Lung (tissue), 12 donors: ENCODE measurements around the gene CXXC5. TPM values are rescaled to one million over a fixed set of nuclear protein-coding genes. Genes with fewer than 3 reads are reported as not detected.
"Not testable (repeated sequence)": the region's sequence is repeated elsewhere in the genome, so short reads cannot be mapped to it uniquely, and the experiment has no call there.

Experiments
- ATAC-seq: fragments of 200-7000 bp; cut with Tn5 transposase; one replicate; pipeline ENCODE4 v1.9.1; 2020; ENCODE audit warnings: moderate number of reproducible peaks; ENCODE audit not compliant: insufficient read depth, low FRiP score
- DNase-seq, 3 donors: peaks; one replicate each; pipeline ENCODE4 v3.0.0-alpha.2; 2013 to 2017
- H3K27ac ChIP-seq, 2 donors: one replicate each; pipeline ENCODE4 v1.5.1; 2013; ENCODE audit warnings: mild to moderate bottlenecking in 2 of 2, moderate library complexity in 2 of 2, control low read depth in 1 of 2, inconsistent platforms in 1 of 2, low read depth in 1 of 2, low read length in 1 of 2
- H3K27me3 ChIP-seq, 3 donors: one replicate each; pipeline ENCODE4 v1.5.1; 2013; ENCODE audit warnings: low read length in 2 of 3; ENCODE audit not compliant: control insufficient read depth in 3 of 3, insufficient read depth in 3 of 3
- H3K36me3 ChIP-seq, 4 donors: one replicate each; pipeline ENCODE4 v1.5.1; 2013; ENCODE audit warnings: low read length in 4 of 4, mild to moderate bottlenecking in 1 of 4, moderate library complexity in 1 of 4; ENCODE audit not compliant: control insufficient read depth in 4 of 4, insufficient read depth in 4 of 4
- H3K4me1 ChIP-seq, 5 donors: one replicate each; pipeline ENCODE4 v1.5.1; 2013; ENCODE audit warnings: low read length in 5 of 5, mild to moderate bottlenecking in 2 of 5, moderate library complexity in 1 of 5; ENCODE audit not compliant: control insufficient read depth in 5 of 5, insufficient read depth in 5 of 5
- H3K4me3 ChIP-seq: one replicate; pipeline ENCODE4 v1.5.1; 2013; ENCODE audit warnings: mild to moderate bottlenecking, control low read depth, moderate library complexity
- H3K9ac ChIP-seq, 2 donors: one replicate each; pipeline ENCODE4 v1.5.1; 2013; ENCODE audit warnings: low read length in 2 of 2, control low read depth in 1 of 2; ENCODE audit not compliant: insufficient read depth in 1 of 2
- H3K9me3 ChIP-seq, 4 donors: one replicate each; pipeline ENCODE4 v1.5.1; 2013; ENCODE audit warnings: low read length in 3 of 4, mild to moderate bottlenecking in 1 of 4, moderate library complexity in 1 of 4; ENCODE audit not compliant: control insufficient read depth in 4 of 4, insufficient read depth in 3 of 4
- WGBS, 2 donors: extraction: QIAGEN DNeasy Blood & Tissue Kit; methylation state at CpG; one replicate each; pipeline ENCODE4 v1.1.7; 2013; 5-methylcytosine and 5-hydroxymethylcytosine counted together
- polyA plus RNA-seq, 2 donors: library from polyadenylated mRNA; stranded (reverse); fragments of 200-250 nt; gene quantifications; one replicate each; pipeline ENCODE4 v1.2.1, GENCODE V29; 2013
- total RNA-seq, 2 donors: library from RNA; depleted of rRNA in 1 of 2; stranded (reverse); fragments of >200 nt in 1 of 2; gene quantifications; one replicate each; pipeline ENCODE4 v1.2.1, GENCODE V29; 2014 to 2021
- TF ChIP-seq, protein P1 (sequence below): IDR thresholded peaks from 2 replicates; pipeline ENCODE4 v1.5.1; 2012; ENCODE audit warnings: mild to moderate bottlenecking; ENCODE audit errors: control extremely low read depth, extremely low read depth
- donor health status: control.
- donor health status: control.
- donor health status: Bipolar disorder and iron deficiency.
- donor health status: healthy.
- donor health status: DM: yes; HTN: yes; CAD: no.

Gene CXXC5
- total and polyA plus RNA-seq, 4 donors = 20.7 to 39.8 (median 25.0) TPM

DNA sequence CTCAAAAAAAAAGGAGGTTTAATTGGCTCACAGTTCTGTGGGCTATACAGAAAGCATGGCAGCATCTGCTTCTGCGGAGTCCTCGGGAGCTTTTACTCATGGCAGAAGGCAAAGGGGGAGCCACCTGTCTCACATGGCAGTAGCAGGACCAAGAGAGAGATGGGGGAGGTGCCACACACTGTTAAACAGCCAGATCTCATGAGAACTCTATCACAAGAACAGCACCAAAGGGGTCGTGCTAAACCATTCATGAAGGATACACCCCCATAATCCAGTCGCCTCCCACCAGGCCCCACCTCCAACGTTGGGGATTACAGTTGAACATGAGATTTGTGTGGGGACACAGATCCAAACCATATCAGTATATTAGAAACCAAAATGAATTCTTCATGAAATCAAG lies 28.3 kb upstream of the CXXC5 start:
- ATAC-seq (no peak), DNase-seq (no peak)
- Histone ChIP-seq H3K4me1 (no peaks in the 10 kb centered on the region), H3K9ac (no peak overlapping the region), H3K27me3 (no peaks in the 10 kb centered on the region), H3K4me3 (no peak overlapping the region), H3K9me3 (peaks cover 0 to 2% (median 0%) of the 10 kb centered on the region in 4 donors), H3K36me3 (peaks cover 10 to 23% (median 17%) of the 10 kb centered on the region in 4 donors), H3K27ac (no peak overlapping the region)
- 85 to 87% methylated on average over 5 of the region's 5 CpGs for WGBS, 2 donors
- TF ChIP-seq, protein P1, sequence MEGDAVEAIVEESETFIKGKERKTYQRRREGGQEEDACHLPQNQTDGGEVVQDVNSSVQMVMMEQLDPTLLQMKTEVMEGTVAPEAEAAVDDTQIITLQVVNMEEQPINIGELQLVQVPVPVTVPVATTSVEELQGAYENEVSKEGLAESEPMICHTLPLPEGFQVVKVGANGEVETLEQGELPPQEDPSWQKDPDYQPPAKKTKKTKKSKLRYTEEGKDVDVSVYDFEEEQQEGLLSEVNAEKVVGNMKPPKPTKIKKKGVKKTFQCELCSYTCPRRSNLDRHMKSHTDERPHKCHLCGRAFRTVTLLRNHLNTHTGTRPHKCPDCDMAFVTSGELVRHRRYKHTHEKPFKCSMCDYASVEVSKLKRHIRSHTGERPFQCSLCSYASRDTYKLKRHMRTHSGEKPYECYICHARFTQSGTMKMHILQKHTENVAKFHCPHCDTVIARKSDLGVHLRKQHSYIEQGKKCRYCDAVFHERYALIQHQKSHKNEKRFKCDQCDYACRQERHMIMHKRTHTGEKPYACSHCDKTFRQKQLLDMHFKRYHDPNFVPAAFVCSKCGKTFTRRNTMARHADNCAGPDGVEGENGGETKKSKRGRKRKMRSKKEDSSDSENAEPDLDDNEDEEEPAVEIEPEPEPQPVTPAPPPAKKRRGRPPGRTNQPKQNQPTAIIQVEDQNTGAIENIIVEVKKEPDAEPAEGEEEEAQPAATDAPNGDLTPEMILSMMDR = no peak

DNA sequence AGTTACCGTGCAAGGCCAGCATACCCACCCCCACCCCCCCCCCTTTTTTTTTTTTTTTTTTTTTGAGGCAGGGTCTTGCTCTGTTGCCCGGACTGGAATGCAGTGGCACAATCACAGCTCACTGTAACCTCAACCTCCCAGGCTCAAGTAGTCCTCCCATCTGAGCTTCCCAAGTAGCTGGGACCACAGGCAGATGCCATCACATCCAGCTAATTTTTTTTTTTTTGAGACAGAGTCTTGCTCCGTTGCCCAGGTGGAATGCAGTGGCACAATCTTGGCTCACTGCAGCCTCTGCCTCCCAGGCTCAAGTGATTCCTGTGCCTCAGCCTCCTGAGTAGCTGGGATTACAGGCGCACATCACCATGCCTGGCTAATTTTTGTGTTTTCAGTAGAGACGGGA lies 22.8 kb upstream of the CXXC5 start:
- not testable (repeated sequence) for H3K9me3 ChIP-seq, H3K4me3 ChIP-seq, H3K27me3 ChIP-seq, ATAC-seq, DNase-seq, H3K27ac ChIP-seq, H3K9ac ChIP-seq, H3K4me1 ChIP-seq
- peaks cover 20 to 38% (median 29%) of the 10 kb centered on the region in 4 donors for H3K36me3 ChIP-seq
- 92 to 93% methylated on average over 4 to 5 of the region's 5 CpGs for WGBS, 2 donors

DNA sequence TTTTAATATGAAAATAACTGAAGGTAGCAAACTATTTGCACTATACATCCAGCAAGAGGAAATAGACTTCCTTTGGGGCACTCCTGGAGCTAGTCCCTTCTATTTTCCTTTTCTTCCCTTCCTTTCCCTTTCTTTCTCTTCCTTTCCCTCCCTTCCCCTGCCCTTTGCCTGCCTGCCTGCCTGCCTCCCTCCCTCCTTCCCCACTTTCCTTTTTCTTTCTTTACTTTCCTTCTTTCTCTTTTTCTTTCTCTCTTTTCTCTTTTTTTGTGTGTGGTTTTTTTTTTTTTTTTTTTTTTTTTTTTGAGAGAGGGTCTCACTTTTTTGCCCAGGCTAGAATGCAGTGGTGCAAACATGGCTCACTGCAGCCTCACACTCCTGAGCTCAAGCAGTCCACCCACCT lies 17.3 kb upstream of the CXXC5 start:
- Histone ChIP-seq H3K4me1 (peaks cover 0 to 11% (median 1%) of the 10 kb centered on the region in 5 donors), H3K9ac (no peak overlapping the region), H3K4me3 (no peak overlapping the region), H3K27me3 (no peaks in the 10 kb centered on the region), H3K27ac (no peak overlapping the region), H3K36me3 (peaks cover 10 to 24% (median 14%) of the 10 kb centered on the region in 4 donors), H3K9me3 (no peaks in the 10 kb centered on the region)
- TF ChIP-seq, protein P1 = no peak
- no peak for DNase-seq
- ATAC-seq = no peak

DNA sequence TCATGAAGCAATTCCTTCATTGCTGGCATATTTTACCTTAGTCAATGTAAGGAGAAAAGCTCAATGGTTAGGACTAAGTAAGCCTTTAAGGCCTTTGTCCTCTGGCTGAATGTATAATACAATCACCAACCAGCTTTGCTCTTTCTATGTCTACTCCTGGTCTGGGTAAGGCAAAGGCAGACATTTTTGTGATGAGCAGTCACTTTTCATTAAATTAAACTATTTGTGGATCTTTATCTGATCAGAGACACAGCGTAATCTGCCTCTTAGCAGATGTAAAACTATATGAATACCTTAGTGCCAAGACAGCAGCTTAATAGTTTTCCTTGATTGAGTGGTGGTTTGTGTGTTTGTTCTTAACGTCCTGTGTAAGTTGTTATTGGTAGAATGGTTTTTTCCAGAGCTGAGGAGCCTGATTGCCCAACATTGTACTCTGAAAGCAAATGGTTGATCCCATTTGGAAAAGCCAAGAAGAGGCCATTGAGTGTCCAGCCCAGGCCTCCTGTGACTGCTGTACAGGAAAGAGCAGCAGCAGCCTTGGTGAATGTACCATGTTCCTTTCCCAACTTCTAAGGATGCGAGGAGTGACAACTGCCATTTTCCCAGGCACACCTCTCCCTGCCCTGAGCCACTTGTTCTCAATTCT lies 16.5 kb upstream of the CXXC5 start:
- DNase-seq (no peak), ATAC-seq (no peak)
- Histone ChIP-seq H3K9ac (no peak overlapping the region), H3K4me1 (peaks cover 5 to 19% (median 6%) of the 10 kb centered on the region in 5 donors), H3K27me3 (no peaks in the 10 kb centered on the region), H3K9me3 (no peaks in the 10 kb centered on the region), H3K36me3 (peaks cover 9 to 23% (median 12%) of the 10 kb centered on the region in 4 donors), H3K4me3 (no peak overlapping the region), H3K27ac (no peak overlapping the region)
- WGBS, 2 donors = 71 to 77% methylated on average over 3 of the region's 3 CpGs
- TF ChIP-seq, protein P1 = no peak
